GM12873 (cell line): Measurements from ENCODE around the gene PRKCZ.

ENCODE experiments used
- TF ChIP-seq, protein P1 (sequence below): IDR thresholded peaks from 2 replicates; pipeline ENCODE4 v1.5.1; 2012; ENCODE audit warnings: low read depth, mild to moderate bottlenecking, moderate library complexity, low read length, control low read depth; ENCODE audit not compliant: insufficient read depth; ENCODE audit errors: missing control alignments

PRKCZ gene

DNA sequence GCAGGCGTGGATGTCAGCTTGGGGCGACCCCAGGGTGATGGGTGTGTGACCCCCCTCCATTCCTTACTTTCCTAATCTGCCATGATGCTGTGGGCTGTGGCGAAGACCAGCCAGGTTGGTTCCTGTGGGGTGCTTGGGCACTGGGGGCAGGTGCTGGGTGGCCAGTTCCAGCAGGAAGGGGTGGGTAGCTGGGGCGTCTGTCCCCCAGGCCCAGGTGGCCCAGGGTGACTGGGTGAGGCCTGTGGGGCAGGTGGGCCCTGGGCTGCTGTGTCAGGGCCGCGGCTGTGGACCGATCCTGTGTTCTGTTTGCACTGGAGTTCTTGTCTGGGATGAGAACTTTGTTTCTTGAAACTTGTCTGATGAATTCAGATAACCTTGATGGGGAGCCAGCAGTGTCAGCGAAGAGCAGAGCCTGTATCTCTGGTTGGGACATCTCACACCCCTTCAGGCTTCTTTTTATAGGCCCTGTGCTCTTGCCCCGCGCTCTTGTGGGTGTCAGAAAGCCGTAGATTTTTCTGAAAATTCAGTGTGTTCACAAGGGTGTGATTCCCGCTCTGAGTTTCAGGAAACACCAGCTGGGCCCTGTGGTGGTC, 3.7 kb downstream of the PRKCZ start:
- TF ChIP-seq, protein P1, sequence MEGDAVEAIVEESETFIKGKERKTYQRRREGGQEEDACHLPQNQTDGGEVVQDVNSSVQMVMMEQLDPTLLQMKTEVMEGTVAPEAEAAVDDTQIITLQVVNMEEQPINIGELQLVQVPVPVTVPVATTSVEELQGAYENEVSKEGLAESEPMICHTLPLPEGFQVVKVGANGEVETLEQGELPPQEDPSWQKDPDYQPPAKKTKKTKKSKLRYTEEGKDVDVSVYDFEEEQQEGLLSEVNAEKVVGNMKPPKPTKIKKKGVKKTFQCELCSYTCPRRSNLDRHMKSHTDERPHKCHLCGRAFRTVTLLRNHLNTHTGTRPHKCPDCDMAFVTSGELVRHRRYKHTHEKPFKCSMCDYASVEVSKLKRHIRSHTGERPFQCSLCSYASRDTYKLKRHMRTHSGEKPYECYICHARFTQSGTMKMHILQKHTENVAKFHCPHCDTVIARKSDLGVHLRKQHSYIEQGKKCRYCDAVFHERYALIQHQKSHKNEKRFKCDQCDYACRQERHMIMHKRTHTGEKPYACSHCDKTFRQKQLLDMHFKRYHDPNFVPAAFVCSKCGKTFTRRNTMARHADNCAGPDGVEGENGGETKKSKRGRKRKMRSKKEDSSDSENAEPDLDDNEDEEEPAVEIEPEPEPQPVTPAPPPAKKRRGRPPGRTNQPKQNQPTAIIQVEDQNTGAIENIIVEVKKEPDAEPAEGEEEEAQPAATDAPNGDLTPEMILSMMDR, result no peak

DNA sequence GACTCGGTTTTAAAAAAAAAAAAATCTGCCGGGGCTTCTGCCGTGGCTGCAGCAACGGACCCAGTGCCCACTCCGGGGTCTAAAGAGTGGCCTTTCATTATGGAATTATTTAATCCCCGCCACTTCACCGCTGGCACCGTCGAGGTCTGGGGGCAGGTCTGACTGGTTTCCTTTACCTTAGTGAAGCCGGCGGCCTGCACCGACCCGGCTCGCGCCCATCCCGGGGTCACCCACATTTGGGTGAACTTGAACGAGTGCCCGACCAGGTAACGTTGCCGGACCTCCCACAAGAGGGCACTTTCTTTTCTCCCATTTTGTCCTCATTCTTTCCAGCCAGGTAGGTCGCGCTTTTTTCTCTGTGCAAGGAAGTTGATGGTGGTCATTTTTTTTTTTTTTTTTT, 4.3 kb downstream of the PRKCZ start:
- TF ChIP-seq, protein P1, result no peak

DNA sequence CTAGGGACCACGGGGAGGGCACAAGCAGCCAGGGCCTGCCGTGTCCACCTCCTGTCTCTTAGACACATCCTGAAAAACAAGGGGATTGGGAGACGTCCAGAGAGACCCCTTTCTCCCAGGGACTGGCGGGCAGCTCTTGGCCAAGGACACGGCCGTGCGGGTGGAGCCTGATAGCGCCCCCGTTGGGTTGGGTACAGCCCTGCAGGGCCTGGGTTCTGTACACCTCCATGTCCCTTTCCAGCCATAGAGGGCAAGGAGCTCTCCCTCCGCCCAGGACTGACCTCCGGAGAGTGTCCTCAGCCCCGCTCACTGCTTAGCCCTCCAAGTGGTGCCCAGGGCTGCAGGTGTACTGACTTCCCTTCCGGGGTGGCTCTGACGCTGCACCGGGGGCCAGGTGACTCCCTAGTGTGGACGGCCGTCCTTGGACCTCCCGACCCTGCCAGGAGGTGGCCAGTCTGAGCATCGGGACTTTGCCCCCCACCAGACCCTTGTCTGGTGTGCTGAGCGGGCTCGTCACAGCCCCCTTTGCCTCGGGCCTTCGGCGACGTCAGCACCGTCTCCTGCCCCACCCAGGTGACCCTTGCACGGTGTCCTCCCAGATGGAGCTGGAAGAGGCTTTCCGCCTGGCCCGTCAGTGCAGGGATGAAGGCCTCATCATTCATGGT, 5.8 kb downstream of the PRKCZ start:
- TF ChIP-seq, protein P1, result no peak

DNA sequence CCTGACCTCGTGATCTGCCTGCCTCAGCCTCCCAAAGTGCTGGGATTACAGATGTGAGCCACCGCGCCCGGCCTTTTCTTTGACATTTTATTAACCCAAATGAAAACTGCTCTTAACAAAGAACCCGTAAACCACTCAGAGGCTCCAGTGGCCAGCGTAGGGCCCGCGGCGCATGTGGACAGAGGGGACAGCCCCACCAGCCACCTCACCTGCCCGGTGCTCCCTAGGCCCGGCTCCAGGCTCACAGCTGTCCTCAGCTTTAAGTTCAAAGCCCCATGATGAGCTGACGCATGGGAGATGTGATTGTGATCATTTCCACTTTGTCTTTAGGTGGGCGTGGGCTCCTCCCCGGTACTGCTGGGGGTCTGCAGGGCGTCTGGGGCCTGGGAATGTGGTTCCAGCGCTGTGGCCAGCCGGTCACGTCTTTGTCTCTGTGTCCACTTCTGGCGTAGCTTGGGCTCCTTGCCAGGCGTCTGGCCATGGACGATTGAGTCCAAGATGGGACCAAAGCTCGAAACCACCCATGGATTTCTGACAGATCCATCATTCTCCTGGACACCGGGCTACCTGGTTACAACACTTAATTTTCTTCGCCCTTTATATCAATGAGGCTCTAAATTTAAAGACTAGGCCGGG, 6.9 kb downstream of the PRKCZ start:
- TF ChIP-seq, protein P1, result no peak

DNA sequence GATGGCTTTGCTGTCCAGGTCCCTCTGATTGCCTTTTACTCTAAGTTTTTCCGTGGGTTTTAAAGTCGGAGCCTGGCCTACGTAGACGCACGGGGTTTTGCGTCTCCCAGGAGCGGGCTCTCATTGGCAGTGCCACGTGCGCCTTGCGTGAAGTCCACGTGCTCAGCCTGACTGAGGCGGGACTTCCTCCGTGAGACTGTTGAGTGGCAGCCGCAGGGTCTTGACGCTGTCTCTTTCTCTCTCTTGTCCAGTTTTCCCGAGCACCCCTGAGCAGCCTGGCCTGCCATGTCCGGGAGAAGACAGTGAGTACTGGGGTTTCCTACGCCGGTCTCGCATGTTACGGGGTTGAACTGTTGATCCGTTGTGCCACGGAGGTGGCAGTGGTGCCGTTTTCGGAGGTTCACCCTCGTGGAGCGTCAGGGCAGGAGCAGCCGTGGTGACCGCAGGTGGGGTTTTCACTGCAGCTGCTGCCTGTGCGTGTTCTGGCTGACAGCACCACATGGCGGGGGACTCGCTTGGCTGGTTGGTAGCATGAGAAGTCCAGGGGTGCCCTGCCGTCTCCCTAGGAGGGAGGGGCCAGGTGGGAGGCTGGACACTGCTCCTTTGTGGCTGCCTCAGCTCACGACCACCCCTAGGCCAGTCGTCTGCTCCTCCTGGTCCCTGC, 9.2 kb downstream of the PRKCZ start:
- TF ChIP-seq, protein P1, result no peak

DNA sequence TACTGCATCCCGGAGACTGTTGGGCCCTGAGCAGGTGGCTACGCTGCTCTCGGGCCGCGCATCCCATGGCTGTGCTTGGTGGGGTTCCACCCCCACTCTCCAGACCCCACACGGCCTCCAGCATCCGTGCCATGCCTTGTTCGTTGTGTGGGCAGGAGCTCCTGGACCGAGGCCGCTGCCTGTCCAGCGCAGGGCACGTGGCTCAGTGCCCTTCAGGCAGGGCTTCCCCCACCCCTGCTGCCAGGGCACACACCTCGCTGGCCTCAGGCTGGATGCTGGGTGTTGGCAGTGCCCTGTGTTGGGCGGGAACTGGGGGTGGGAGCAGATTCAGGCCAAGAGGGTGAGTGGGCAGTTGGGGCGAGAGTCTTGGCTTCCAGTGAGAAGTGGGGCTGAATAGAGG, 9.9 kb downstream of the PRKCZ start:
- TF ChIP-seq, protein P1, result no peak

DNA sequence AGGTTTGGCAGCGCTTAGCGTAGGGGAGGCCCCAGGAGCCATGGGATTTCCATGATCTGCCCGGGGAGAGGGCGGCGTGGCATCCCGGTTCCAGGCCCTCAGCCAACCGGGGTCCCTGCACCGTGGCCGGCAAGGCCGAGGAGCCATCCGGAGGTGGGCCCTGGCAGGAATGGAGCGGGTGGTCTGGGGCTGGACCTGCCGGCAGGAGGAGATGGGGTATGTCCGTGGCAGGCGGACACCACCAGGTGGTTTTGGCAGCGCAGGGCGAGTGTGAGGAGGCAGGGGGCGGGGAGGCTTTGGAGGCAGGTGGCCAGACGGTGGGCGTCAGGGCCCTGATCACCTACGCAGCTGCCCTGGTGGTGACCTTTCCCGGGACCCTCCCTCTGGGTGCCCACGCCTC, 10.3 kb downstream of the PRKCZ start:
- TF ChIP-seq, protein P1, result no peak
